Bronchial epithelial cell (primary cell): ENCODE measurements around the gene MALT1. TPM values are rescaled to one million over a fixed set of nuclear protein-coding genes. Genes with fewer than 3 reads are reported as not detected.

Experiments used
- DNase-seq: peaks from one replicate; pipeline ENCODE4 v3.0.0-alpha.2; 2010; ENCODE audit warnings: low read depth
- FAIRE-seq: peaks from 2 replicates; lab custom pipeline; 2011; peaks lifted over from hg19 to GRCh38; lab: Jason Lieb, UNC
- H3K27me3 ChIP-seq: 2 replicates; pipeline ENCODE4 v1.5.1; 2011; ENCODE audit warnings: low read length; ENCODE audit not compliant: control insufficient read depth, insufficient read depth
- H3K36me3 ChIP-seq: 2 replicates; pipeline ENCODE4 v1.5.1; 2011; ENCODE audit warnings: low read length; ENCODE audit not compliant: control insufficient read depth, insufficient read depth
- H3K4me3 ChIP-seq: 2 replicates; pipeline ENCODE4 v1.5.1; 2011; ENCODE audit warnings: mild to moderate bottlenecking, low read depth, low read length, control low read depth
- CTCF ChIP-seq: IDR thresholded peaks from 2 replicates; pipeline ENCODE4 v1.5.1; 2011; ENCODE audit warnings: mild to moderate bottlenecking, moderate library complexity, low read length, control low read depth, inconsistent platforms; ENCODE audit not compliant: insufficient read depth, severe bottlenecking
- total RNA-seq: library from RNA; depleted of rRNA; stranded (reverse); fragments of >200 nt; gene quantifications from 2 replicates; pipeline ENCODE4 v1.2.1, GENCODE V29; 2014

MALT1 gene
- total RNA-seq, 1 donor from 2014 or later: 62.4 TPM

GRCh38 chr18:58674159-58674558, 2.9 kb downstream of the MALT1 start:
- no peak for DNase-seq
- H3K36me3 ChIP-seq: peaks cover 1% of the 10 kb centered on the region
- peak; percentile 7 for FAIRE-seq
- no peak overlapping the region for H3K4me3 ChIP-seq
- TF ChIP-seq CTCF: no peak
- H3K27me3 ChIP-seq: no peaks in the 10 kb centered on the region

GRCh38 chr18:58674863-58675472, 3.7 kb downstream of the MALT1 start:
- FAIRE-seq (peak; percentile 7), DNase-seq (peak; percentile 32)
- Histone ChIP-seq H3K36me3 (peaks cover 1% of the 10 kb centered on the region), H3K27me3 (no peaks in the 10 kb centered on the region), H3K4me3 (no peak overlapping the region)
- TF ChIP-seq CTCF: no peak

- Histone ChIP-seq H3K27me3 (no peaks in the 10 kb centered on the region), H3K4me3 (no peak overlapping the region), H3K36me3 (peaks cover 1% of the 10 kb centered on the region)
- no peak for TF ChIP-seq CTCF
- DNase-seq (no peak), FAIRE-seq (no peak)
These were observed 5.0 kb downstream of the MALT1 start for GRCh38 chr18:58676270-58676669.

- FAIRE-seq (peak; percentile 70), DNase-seq (peak; percentile 80)
- Histone ChIP-seq H3K4me3 (no peak overlapping the region), H3K36me3 (peaks cover 3% of the 10 kb centered on the region), H3K27me3 (no peaks in the 10 kb centered on the region)
- no peak for TF ChIP-seq CTCF
These were observed 11.3 kb downstream of the MALT1 start for GRCh38 chr18:58682429-58683069.

- Histone ChIP-seq H3K4me3 (no peak overlapping the region), H3K27me3 (no peaks in the 10 kb centered on the region), H3K36me3 (peaks cover 1% of the 10 kb centered on the region)
- no peak for TF ChIP-seq CTCF
- FAIRE-seq: no peak
- no peak for DNase-seq
These were observed 16.6 kb downstream of the MALT1 start for GRCh38 chr18:58687871-58688308.
